HepG2 (cell line): ENCODE data around the gene TAF5. TPM values are rescaled to one million over a fixed set of nuclear protein-coding genes. Genes with fewer than 3 reads are reported as not detected.
A peak's percentile ranks its signal among the peaks of the same experiment; 100 is the strongest.

Source experiments
- CCAR2 ChIP-seq: fragments of 200-400 bp; formaldehyde crosslinking; optimal IDR thresholded peaks from 2 replicates; pipeline ENCODE3; 2018; ENCODE audit warnings: low read depth, mild to moderate bottlenecking, low read length, moderate library complexity
- DMAP1 ChIP-seq: IDR thresholded peaks from 2 replicates; pipeline ENCODE4 v1.6.1; 2016
- ELF1 ChIP-seq: sonication (generic); formaldehyde crosslinking; IDR thresholded peaks from 2 replicates; pipeline ENCODE4 v1.4.0; 2020; ENCODE audit warnings: missing genetic modification reagents
- EP300 ChIP-seq, 3 experiments: sonication (generic) in 1 of 3; formaldehyde crosslinking in 1 of 3; IDR thresholded peaks; 2 replicates each; pipeline versions ENCODE4 v1.5.1 to v1.6.1; 2011 to 2020; ENCODE audit warnings: low read depth in 2 of 3, low read length in 2 of 3, borderline replicate concordance in 1 of 3, improper control_type of control experiment in 1 of 3, mild to moderate bottlenecking in 1 of 3, missing genetic modification reagents in 1 of 3, moderate library complexity in 1 of 3
- KDM5B ChIP-seq: sonication (generic); formaldehyde crosslinking; IDR thresholded peaks from 2 replicates; pipeline ENCODE4 v1.4.0; 2020; ENCODE audit warnings: missing genetic modification reagents, mild to moderate bottlenecking, borderline replicate concordance
- PAF1 ChIP-seq: IDR thresholded peaks from 2 replicates; pipeline ENCODE4 v1.6.1; 2016; ENCODE audit warnings: missing genetic modification reagents, missing compliant biosample characterization
- PLRG1 ChIP-seq: fragments of 450-650 bp; conservative IDR thresholded peaks from 2 replicates; pipeline ENCODE4 v1.6.1; 2016
- RELA ChIP-seq: sonication (generic); formaldehyde crosslinking; IDR thresholded peaks from 2 replicates; pipeline ENCODE4 v1.4.0; 2020; ENCODE audit warnings: missing genetic modification reagents
- SP1 ChIP-seq, 2 experiments: fragments of 450-650 bp in 1 of 2; sonication (generic) in 1 of 2; formaldehyde crosslinking in 1 of 2; IDR thresholded peaks; 2 replicates each; pipeline versions ENCODE4 v1.4.0 to v1.6.1; 2016 to 2020; ENCODE audit warnings: missing genetic modification reagents in 1 of 2
- SRY ChIP-seq: sonication (generic); formaldehyde crosslinking; IDR thresholded peaks from 2 replicates; pipeline ENCODE4 v1.8.0; 2022; ENCODE audit warnings: mild to moderate bottlenecking, missing genetic modification reagents
- U2AF2 ChIP-seq: fragments of 200-400 bp; formaldehyde crosslinking; IDR thresholded peaks from 2 replicates; pipeline ENCODE4 v1.6.1; 2017; ENCODE audit warnings: low read depth, mild to moderate bottlenecking, low read length
- ZFP41 ChIP-seq: sonication (generic); formaldehyde crosslinking; IDR thresholded peaks from 2 replicates; pipeline ENCODE4 v1.4.0; 2020; ENCODE audit warnings: mild to moderate bottlenecking, missing genetic modification reagents, borderline replicate concordance
- ZFP62 ChIP-seq: sonication (generic); formaldehyde crosslinking; IDR thresholded peaks from 2 replicates; pipeline ENCODE4 v1.4.0; 2020; ENCODE audit warnings: missing genetic modification reagents
- ZNF143 ChIP-seq: sonication (generic); formaldehyde crosslinking; IDR thresholded peaks from 2 replicates; pipeline ENCODE4 v1.4.0; 2020; ENCODE audit warnings: missing genetic modification reagents
- ZNF20 ChIP-seq: sonication (generic); formaldehyde crosslinking; IDR thresholded peaks from 2 replicates; pipeline ENCODE4 v1.4.0; 2020; ENCODE audit warnings: mild to moderate bottlenecking, moderate library complexity, missing genetic modification reagents
- ZNF292 ChIP-seq: sonication (generic); formaldehyde crosslinking; IDR thresholded peaks from 2 replicates; pipeline ENCODE4 v1.8.1; 2022; ENCODE audit warnings: mild to moderate bottlenecking, low read depth, missing genetic modification reagents, borderline replicate concordance
- ZNF451 ChIP-seq: sonication (generic); formaldehyde crosslinking; IDR thresholded peaks from 2 replicates; pipeline ENCODE4 v1.5.0; 2020; ENCODE audit warnings: mild to moderate bottlenecking, missing genetic modification reagents
- ZNF558 ChIP-seq: sonication (generic); formaldehyde crosslinking; IDR thresholded peaks from 2 replicates; pipeline ENCODE4 v1.9.0; 2022; ENCODE audit warnings: mild to moderate bottlenecking, missing genetic modification reagents, borderline replicate concordance
- ZNF589 ChIP-seq: sonication (generic); formaldehyde crosslinking; conservative IDR thresholded peaks from 2 replicates; pipeline ENCODE4 v1.8.0; 2022; ENCODE audit warnings: mild to moderate bottlenecking, moderate library complexity, missing genetic modification reagents
- ZNF747 ChIP-seq: sonication (generic); formaldehyde crosslinking; IDR thresholded peaks from 2 replicates; pipeline ENCODE4 v1.8.1; 2023; ENCODE audit warnings: missing genetic modification reagents, mild to moderate bottlenecking, borderline replicate concordance
- ZNF772 ChIP-seq: sonication (generic); formaldehyde crosslinking; IDR thresholded peaks from 2 replicates; pipeline ENCODE4 v1.5.0; 2020; ENCODE audit warnings: mild to moderate bottlenecking, missing genetic modification reagents
- polyA plus RNA-seq, 8 experiments: library from polyadenylated mRNA; depleted of rRNA in 3 of 8; stranded (reverse) in 7 of 8; unstranded in 1 of 8; fragments of >200 nt; fragmentation: Illumina TruSeq in 4 of 8; extraction: Trizol in 4 of 8; gene quantifications; 2 replicates each; pipeline versions ENCODE4 v1.2.1 to v1.2.3, GENCODE V29; 2011 to 2016; ENCODE audit warnings: low read depth in 4 of 8, missing spikeins in 1 of 8, mixed read lengths in 1 of 8; ENCODE audit not compliant: insufficient read depth in 1 of 8
- total RNA-seq, 5 experiments: library from RNA; depleted of rRNA; stranded (reverse); fragments of >200 nt; fragmentation: Illumina TruSeq; extraction: Trizol; gene quantifications; 2 replicates each; pipeline ENCODE4 v1.2.3, GENCODE V29; 2016; ENCODE audit warnings: low read depth in 1 of 5
- TF ChIP-seq, protein P1 (sequence below): IDR thresholded peaks from 2 replicates; pipeline ENCODE4 v1.6.1; 2016; ENCODE audit warnings: low read depth
- TF ChIP-seq, protein P2 (sequence below): sonication (generic); formaldehyde crosslinking; IDR thresholded peaks from 2 replicates; pipeline ENCODE4 v1.4.0; 2020; ENCODE audit warnings: missing genetic modification reagents, mild to moderate bottlenecking, borderline replicate concordance
- TF ChIP-seq, protein P3 (sequence below): sonication (generic); formaldehyde crosslinking; IDR thresholded peaks from 2 replicates; pipeline ENCODE4 v1.4.0; 2020; ENCODE audit warnings: mild to moderate bottlenecking, missing genetic modification reagents

The TAF5 gene
- total and polyA plus RNA-seq, 2 of the 13 experiments (the other 11 are each of a cell fraction or from before 2014, with no cell fraction given) = 3.8 to 8.7 TPM

DNA sequence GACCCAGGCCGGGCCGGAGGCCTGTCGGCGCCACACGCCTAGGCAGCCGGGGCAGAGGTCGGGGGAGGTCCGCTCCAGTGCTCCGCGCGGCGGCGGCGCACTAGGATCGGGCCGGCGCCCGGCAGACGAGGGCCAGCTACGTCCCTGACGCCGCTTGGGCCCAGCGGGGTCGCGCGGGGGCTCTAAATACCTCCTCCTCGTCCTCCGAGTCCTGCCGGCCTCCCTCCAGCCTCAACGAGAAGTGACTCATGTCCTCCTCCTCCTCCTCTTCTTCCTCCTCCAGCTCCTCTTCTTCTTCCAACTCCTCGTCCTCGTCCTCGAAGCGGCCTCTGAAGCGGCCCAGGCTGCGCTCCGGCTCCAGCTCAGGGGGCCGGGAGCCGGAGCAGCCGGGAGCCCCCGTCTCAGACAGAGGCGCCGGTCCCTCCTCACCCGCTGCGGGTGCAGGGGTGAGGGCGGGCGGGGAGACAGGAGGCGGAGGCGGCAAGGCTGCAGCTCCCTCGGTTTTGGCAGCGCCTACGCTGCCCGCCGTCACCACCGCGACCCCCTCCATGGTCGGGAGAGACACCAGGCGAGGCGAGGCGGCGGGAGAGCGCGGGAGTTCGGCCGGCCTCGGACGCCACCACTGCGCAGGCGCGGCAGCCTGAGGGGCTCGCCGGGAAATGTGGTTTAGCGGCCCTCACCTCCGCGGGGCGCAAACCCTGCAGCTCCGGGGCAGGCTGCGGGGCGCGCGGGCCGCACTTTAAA is 17.1 kb upstream of the TAF5 start, which contains the start of gene PCGF6 (continued):
- TF ChIP-seq ZNF747 (CRISPR knock-in tag) = no peak; the same call in 1 of the 2 replicates
- TF ChIP-seq ZNF143 (CRISPR knock-in tag) = peak; percentile 92
- no peak for TF ChIP-seq ZFP62 (CRISPR knock-in tag)
- TF ChIP-seq ZNF292 = no peak
- TF ChIP-seq RELA = no peak
- no peak for TF ChIP-seq ZNF558 (CRISPR knock-in tag)
- no peak for TF ChIP-seq PLRG1
- TF ChIP-seq, protein P1, sequence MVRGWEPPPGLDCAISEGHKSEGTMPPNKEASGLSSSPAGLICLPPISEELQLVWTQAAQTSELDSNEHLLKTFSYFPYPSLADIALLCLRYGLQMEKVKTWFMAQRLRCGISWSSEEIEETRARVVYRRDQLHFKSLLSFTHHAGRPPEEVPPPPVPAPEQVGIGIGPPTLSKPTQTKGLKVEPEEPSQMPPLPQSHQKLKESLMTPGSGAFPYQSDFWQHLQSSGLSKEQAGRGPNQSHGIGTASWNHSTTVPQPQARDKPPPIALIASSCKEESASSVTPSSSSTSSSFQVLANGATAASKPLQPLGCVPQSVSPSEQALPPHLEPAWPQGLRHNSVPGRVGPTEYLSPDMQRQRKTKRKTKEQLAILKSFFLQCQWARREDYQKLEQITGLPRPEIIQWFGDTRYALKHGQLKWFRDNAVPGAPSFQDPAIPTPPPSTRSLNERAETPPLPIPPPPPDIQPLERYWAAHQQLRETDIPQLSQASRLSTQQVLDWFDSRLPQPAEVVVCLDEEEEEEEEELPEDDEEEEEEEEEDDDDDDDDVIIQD (CRISPR knock-in tag) = no peak
- TF ChIP-seq ZNF589 (CRISPR knock-in tag) = no peak
- 0 out of 2 replicates have a peak, but pooled peaks have one; percentile 30 for TF ChIP-seq DMAP1 (CRISPR knock-in tag)
- TF ChIP-seq ZNF20 (CRISPR knock-in tag) = 0 out of 2 replicates have a peak, but pooled peaks have one; percentile 33
- no peak for TF ChIP-seq SP1 (IDR thresholded peaks at IDR 0.05)
- peak; percentile 18; the same call in 1 of the 2 replicates for TF ChIP-seq SP1 (CRISPR knock-in tag; IDR thresholded peaks at IDR 0.05)
- no peak for TF ChIP-seq U2AF2
- TF ChIP-seq SRY (CRISPR knock-in tag) = no peak
- TF ChIP-seq ELF1 (CRISPR knock-in tag) = no peak
- 0 out of 2 replicates have a peak, but pooled peaks have one; percentile 56 for TF ChIP-seq ZFP41
- peak; percentile 80; the same call in 1 of the 2 replicates for TF ChIP-seq ZNF772
- TF ChIP-seq KDM5B (CRISPR knock-in tag) = peak; percentile 87
- peak; percentile 83 for TF ChIP-seq ZNF451
- no peak for TF ChIP-seq CCAR2
- TF ChIP-seq, protein P2, sequence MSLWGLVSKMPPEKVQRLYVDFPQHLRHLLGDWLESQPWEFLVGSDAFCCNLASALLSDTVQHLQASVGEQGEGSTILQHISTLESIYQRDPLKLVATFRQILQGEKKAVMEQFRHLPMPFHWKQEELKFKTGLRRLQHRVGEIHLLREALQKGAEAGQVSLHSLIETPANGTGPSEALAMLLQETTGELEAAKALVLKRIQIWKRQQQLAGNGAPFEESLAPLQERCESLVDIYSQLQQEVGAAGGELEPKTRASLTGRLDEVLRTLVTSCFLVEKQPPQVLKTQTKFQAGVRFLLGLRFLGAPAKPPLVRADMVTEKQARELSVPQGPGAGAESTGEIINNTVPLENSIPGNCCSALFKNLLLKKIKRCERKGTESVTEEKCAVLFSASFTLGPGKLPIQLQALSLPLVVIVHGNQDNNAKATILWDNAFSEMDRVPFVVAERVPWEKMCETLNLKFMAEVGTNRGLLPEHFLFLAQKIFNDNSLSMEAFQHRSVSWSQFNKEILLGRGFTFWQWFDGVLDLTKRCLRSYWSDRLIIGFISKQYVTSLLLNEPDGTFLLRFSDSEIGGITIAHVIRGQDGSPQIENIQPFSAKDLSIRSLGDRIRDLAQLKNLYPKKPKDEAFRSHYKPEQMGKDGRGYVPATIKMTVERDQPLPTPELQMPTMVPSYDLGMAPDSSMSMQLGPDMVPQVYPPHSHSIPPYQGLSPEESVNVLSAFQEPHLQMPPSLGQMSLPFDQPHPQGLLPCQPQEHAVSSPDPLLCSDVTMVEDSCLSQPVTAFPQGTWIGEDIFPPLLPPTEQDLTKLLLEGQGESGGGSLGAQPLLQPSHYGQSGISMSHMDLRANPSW (CRISPR knock-in tag) = no peak
- TF ChIP-seq PAF1 (CRISPR knock-in tag) = no peak
- no peak for TF ChIP-seq EP300 (IDR thresholded peaks at IDR 0.05; ENCODE audit: low read depth in 2 of 2, low read length in 2 of 2)
- TF ChIP-seq EP300 (CRISPR knock-in tag; IDR thresholded peaks at IDR 0.05; ENCODE audit: borderline replicate concordance) = no peak
- TF ChIP-seq, protein P3, sequence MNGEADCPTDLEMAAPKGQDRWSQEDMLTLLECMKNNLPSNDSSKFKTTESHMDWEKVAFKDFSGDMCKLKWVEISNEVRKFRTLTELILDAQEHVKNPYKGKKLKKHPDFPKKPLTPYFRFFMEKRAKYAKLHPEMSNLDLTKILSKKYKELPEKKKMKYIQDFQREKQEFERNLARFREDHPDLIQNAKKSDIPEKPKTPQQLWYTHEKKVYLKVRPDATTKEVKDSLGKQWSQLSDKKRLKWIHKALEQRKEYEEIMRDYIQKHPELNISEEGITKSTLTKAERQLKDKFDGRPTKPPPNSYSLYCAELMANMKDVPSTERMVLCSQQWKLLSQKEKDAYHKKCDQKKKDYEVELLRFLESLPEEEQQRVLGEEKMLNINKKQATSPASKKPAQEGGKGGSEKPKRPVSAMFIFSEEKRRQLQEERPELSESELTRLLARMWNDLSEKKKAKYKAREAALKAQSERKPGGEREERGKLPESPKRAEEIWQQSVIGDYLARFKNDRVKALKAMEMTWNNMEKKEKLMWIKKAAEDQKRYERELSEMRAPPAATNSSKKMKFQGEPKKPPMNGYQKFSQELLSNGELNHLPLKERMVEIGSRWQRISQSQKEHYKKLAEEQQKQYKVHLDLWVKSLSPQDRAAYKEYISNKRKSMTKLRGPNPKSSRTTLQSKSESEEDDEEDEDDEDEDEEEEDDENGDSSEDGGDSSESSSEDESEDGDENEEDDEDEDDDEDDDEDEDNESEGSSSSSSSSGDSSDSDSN (CRISPR knock-in tag) = peak; percentile 93
